ENCODE data around the gene HJURP.

Gene HJURP

DNA sequence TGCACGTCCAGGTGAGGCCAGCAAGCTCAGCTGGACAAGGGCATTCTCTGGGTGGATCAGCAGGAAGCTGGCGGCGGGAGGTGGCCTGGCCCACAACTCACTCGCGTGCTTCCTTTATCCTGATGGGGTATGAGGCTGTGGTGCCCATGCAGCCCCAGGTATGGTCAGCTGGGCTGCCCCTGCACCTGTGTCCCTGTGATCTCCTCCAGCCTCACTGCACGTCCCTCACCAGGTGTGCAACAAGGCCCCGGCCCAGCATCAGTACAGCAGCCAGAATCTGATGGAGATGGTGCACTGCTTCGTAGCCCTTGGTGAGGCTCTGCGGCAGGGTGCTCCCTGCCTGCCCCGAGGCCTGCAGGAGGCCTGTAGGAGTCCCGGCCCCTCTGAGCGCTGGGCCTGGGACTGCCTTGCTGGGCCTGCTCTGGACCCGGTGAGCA is 58.6 kb downstream of the HJURP start:
- TF ChIP-seq POU6F1 (CRISPR knock-in tag; IDR thresholded peaks at IDR 0.05; ENCODE audit: borderline replicate concordance, low read depth) (no peak), CSRNP3 (CRISPR knock-in tag; IDR thresholded peaks at IDR 0.05) (no peak), ARNTL (CRISPR knock-in tag; IDR thresholded peaks at IDR 0.05; ENCODE audit: borderline replicate concordance, low read depth) (no peak), BACH2 (CRISPR knock-in tag; IDR thresholded peaks at IDR 0.05; ENCODE audit: borderline replicate concordance) (no peak), CSDC2 (CRISPR knock-in tag; IDR thresholded peaks at IDR 0.05) (no peak), RARB (CRISPR knock-in tag; IDR thresholded peaks at IDR 0.05) (no peak)
- no peak for ATAC-seq

DNA sequence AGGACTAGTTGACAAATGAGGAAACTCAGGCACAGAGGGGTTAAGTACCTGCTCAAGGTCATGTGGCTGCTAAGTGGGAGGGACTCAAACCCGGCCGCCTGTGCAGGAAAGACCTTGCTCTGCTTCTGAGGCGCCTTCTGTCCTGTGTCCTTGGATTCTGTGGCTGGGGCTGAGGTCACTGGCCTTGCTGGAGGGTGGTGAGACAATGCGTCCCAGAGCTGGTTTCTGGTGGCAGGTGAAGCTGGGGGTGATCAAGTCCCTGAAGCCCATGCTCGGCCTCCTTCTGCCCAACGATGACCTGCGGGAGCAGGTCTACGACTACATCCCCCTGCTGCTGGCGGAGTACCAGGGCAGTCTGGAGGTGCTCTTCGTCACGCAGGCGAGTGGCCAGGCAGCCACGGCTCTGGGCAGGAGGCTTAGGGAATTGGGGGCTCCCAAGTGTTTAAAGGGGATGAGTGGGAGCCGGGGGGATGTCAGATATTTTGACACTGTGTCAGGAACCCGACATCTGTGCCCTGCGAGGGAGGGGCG is 60.1 kb downstream of the HJURP start:
- no peak for ATAC-seq
- TF ChIP-seq ZNF70 (CRISPR knock-in tag; IDR thresholded peaks at IDR 0.05), result no peak
- no peak for TF ChIP-seq PPARA (CRISPR knock-in tag; IDR thresholded peaks at IDR 0.05; ENCODE audit: borderline replicate concordance)
- no peak for TF ChIP-seq CSDC2 (CRISPR knock-in tag; IDR thresholded peaks at IDR 0.05)
- TF ChIP-seq PATZ1 (CRISPR knock-in tag; IDR thresholded peaks at IDR 0.05; ENCODE audit: borderline replicate concordance), result no peak
- no peak for TF ChIP-seq CSRNP3 (CRISPR knock-in tag; IDR thresholded peaks at IDR 0.05)
- TF ChIP-seq BACH2 (CRISPR knock-in tag; IDR thresholded peaks at IDR 0.05; ENCODE audit: borderline replicate concordance), result no peak
- TF ChIP-seq ISL1 (CRISPR knock-in tag; IDR thresholded peaks at IDR 0.05), result no peak
- TF ChIP-seq ZNF565 (CRISPR knock-in tag; conservative IDR thresholded peaks at IDR 0.05; ENCODE audit: low read depth), result no peak
- TF ChIP-seq TCF4 (CRISPR knock-in tag; IDR thresholded peaks at IDR 0.05; ENCODE audit: borderline replicate concordance), result no peak
- TF ChIP-seq, protein P1, sequence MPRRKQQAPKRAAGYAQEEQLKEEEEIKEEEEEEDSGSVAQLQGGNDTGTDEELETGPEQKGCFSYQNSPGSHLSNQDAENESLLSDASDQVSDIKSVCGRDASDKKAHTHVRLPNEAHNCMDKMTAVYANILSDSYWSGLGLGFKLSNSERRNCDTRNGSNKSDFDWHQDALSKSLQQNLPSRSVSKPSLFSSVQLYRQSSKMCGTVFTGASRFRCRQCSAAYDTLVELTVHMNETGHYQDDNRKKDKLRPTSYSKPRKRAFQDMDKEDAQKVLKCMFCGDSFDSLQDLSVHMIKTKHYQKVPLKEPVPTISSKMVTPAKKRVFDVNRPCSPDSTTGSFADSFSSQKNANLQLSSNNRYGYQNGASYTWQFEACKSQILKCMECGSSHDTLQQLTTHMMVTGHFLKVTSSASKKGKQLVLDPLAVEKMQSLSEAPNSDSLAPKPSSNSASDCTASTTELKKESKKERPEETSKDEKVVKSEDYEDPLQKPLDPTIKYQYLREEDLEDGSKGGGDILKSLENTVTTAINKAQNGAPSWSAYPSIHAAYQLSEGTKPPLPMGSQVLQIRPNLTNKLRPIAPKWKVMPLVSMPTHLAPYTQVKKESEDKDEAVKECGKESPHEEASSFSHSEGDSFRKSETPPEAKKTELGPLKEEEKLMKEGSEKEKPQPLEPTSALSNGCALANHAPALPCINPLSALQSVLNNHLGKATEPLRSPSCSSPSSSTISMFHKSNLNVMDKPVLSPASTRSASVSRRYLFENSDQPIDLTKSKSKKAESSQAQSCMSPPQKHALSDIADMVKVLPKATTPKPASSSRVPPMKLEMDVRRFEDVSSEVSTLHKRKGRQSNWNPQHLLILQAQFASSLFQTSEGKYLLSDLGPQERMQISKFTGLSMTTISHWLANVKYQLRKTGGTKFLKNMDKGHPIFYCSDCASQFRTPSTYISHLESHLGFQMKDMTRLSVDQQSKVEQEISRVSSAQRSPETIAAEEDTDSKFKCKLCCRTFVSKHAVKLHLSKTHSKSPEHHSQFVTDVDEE (CRISPR knock-in tag; IDR thresholded peaks at IDR 0.05), result no peak
- no peak for TF ChIP-seq ESRRG (CRISPR knock-in tag; IDR thresholded peaks at IDR 0.05)
- TF ChIP-seq ARNTL (CRISPR knock-in tag; IDR thresholded peaks at IDR 0.05; ENCODE audit: borderline replicate concordance, low read depth), result no peak
- TF ChIP-seq OSR1 (CRISPR knock-in tag; IDR thresholded peaks at IDR 0.05), result no peak
- TF ChIP-seq ZNF8 (CRISPR knock-in tag; IDR thresholded peaks at IDR 0.05), result no peak
- no peak for TF ChIP-seq CREB5 (CRISPR knock-in tag; IDR thresholded peaks at IDR 0.05; ENCODE audit: low read depth)
- TF ChIP-seq TOX (CRISPR knock-in tag; IDR thresholded peaks at IDR 0.05; ENCODE audit: borderline replicate concordance), result no peak
- no peak for TF ChIP-seq GLIS3 (CRISPR knock-in tag; IDR thresholded peaks at IDR 0.05)
- no peak for TF ChIP-seq POU6F1 (CRISPR knock-in tag; IDR thresholded peaks at IDR 0.05; ENCODE audit: borderline replicate concordance, low read depth)
- TF ChIP-seq ZC3H10 (CRISPR knock-in tag; IDR thresholded peaks at IDR 0.05), result no peak
- no peak for TF ChIP-seq RARB (CRISPR knock-in tag; IDR thresholded peaks at IDR 0.05)

All from SK-N-SH treated with all-trans-retinoic acid at 6 μM for 48 hours (cell line).